ENCODE data around the gene EFTUD2.

GRCh38 chr17:44914698-44915271, 15.5 kb upstream of the EFTUD2 start:
- TF ChIP-seq YY1 (IDR thresholded peaks at IDR 0.05; ENCODE audit: low read depth) (no peak), RAD21 (IDR thresholded peaks at IDR 0.05; ENCODE audit: low read depth) (no peak), EP300 (IDR thresholded peaks at IDR 0.05; ENCODE audit: borderline replicate concordance) (no peak), FOXM1 (IDR thresholded peaks at IDR 0.05; ENCODE audit: borderline replicate concordance, low read depth) (no peak), CREB1 (IDR thresholded peaks at IDR 0.05; ENCODE audit: low read depth) (no peak), NFIC (IDR thresholded peaks at IDR 0.05) (no peak), USF1 (IDR thresholded peaks at IDR 0.05) (no peak)

Data from Ishikawa (cell line).